Pancreas (tissue), 10 donors: Measurements from ENCODE around the gene RPS26. TPM values are rescaled to one million over a fixed set of nuclear protein-coding genes. Genes with fewer than 3 reads are reported as not detected.

Experiments used
- ATAC-seq, 4 donors: fragments of 200-7000 bp; cut with Tn5 transposase; one replicate each; pipeline versions ENCODE4 v1.8.0 to v1.9.1; 2020; ENCODE audit warnings: mild to moderate bottlenecking in 4 of 4, moderate library complexity in 4 of 4
- DNase-seq, 6 donors: peaks; one replicate each; pipeline ENCODE4 v3.0.0-alpha.2; 2020
- FAIRE-seq: peaks from 2 replicates; lab custom pipeline; 2012; peaks lifted over from hg19 to GRCh38; lab: Jason Lieb, UNC
- H3K27ac ChIP-seq, 4 donors: fragments of 200-600 bp; sonication (generic); 1 replicate in 3 of 4; 2 replicates in 1 of 4; pipeline versions ENCODE4 v1.5.0 to v1.8.0; 2020
- H3K27me3 ChIP-seq, 4 donors: fragments of 200-600 bp; one replicate each; pipeline ENCODE4 v1.8.0; 2021
- H3K36me3 ChIP-seq, 3 donors: fragments of 200-600 bp; sonication (generic) in 1 of 3; one replicate each; pipeline versions ENCODE4 v1.5.0 to v1.8.0; 2020 to 2021
- H3K4me1 ChIP-seq, 3 donors: fragments of 200-600 bp; one replicate each; pipeline ENCODE4 v1.8.0; 2021
- H3K4me3 ChIP-seq, 4 donors: fragments of 200-600 bp; sonication (generic) in 2 of 4; one replicate each; pipeline versions ENCODE4 v1.5.0 to v1.8.0; 2020 to 2021
- H3K9me3 ChIP-seq, 4 donors: fragments of 200-600 bp; one replicate each; pipeline ENCODE4 v1.8.0; 2021
- CTCF ChIP-seq, 4 donors: fragments of 200-600 bp; sonication (generic) in 3 of 4; IDR thresholded peaks; one replicate each; pipeline versions ENCODE4 v1.5.0 to v1.8.0; 2021; ENCODE audit warnings: antibody characterized with exemption in 4 of 4
- WGBS, 2 donors: extraction: QIAGEN DNeasy Blood & Tissue Kit; methylation state at CpG; one replicate each; pipeline ENCODE4 v1.1.7; 2013; 5-methylcytosine and 5-hydroxymethylcytosine counted together
- intact Hi-C, 3 donors: fragments of 100-400 bp; cut with DNase I; formaldehyde crosslinking; loops; one replicate each; pipeline versions ENCODE4 v1.11.1 to v1.14.2; 2022
- polyA plus RNA-seq, 2 donors: library from polyadenylated mRNA; stranded (reverse); fragments of 200-250 nt; gene quantifications; one replicate each; pipeline ENCODE4 v1.2.3, GENCODE V29; 2013
- total RNA-seq, 6 donors: library from RNA; stranded (reverse); fragmentation: NEBNext Ultra II Directional in 4 of 6; extraction: Animal tissue kit (Norgen Biotek cat#: 25700) in 4 of 6; gene quantifications; one replicate each; pipeline versions ENCODE4 v1.2.1 to v1.2.4, GENCODE V29; 2021 to 2023
- donor health status: healthy with polysubstance abuse.
- donor health status: DM: no; HTN: no; CAD: no; lungs with moderate emphysema.
- donor health status: DM: no; HTN: no; CAD: no.
- donor health status: control.
- donor health status: control.
- donor health status: Bipolar disorder and iron deficiency.
- donor health status: DM: yes; HTN: yes; CAD: no.
- donor health status: DM: no; HTN: no; CAD: no.
- donor health status: DM: no; HTN: no; CAD: no.
- donor health status: DM: yes; HTN: yes; CAD: no.

RPS26 gene
- total and polyA plus RNA-seq, 8 donors = 13.8 to 593 (median 32.2) TPM

DNA sequence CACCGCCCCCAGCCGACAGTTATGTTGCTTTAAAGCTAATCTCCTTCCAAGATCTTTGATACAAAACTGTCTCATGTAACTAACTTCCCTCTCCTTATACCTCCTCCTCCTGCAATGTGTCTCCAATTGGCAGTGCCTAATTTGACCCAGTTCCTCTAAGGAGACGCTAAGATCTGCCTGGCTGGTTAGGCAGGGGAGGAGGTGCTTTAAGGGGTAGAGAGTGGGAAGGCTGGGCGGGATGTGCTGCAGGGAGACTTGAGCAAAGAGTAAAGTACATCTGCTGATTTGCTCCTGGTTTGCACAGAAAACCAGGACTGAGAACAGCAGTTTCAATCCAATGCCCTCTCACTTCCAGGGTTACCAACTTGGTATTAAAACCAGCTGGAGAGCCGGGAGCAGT lies 28.2 kb upstream of the RPS26 start:
- 96 to 97% methylated on average over 5 of the region's 5 CpGs for WGBS, 2 donors
- H3K4me3 ChIP-seq = no peak overlapping the region
- ATAC-seq (no peak), FAIRE-seq (no peak), DNase-seq (no peak)
- H3K4me1 ChIP-seq = no peaks in the 10 kb centered on the region
- no peaks in the 10 kb centered on the region for H3K36me3 ChIP-seq
- H3K9me3 ChIP-seq = no peaks in the 10 kb centered on the region
- no peak overlapping the region for H3K27ac ChIP-seq
- H3K27me3 ChIP-seq = no peaks in the 10 kb centered on the region
- intact Hi-C loops = no loop called here
- TF ChIP-seq CTCF (IDR thresholded peaks at IDR 0.05) = no peak

DNA sequence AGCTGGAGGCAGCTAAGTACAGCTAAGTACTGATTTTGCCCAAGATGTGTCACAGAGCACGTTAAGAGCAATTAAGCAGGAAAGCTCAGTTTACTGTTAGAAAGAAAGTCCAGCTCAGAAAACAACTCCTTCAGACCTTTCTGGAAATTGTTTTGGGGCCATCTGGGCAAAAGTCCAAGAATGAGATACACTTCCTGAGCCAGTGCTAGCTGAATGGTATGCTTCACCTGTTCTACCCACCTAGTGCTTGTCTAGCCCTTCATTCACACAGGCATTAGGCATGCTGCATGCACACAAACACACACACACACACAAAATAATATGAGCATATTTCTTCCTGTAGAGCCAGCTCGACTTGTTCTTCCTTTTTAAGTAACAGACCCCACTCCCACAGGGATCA lies 27.5 kb upstream of the RPS26 start:
- Histone ChIP-seq H3K27ac (no peak overlapping the region), H3K4me3 (no peak overlapping the region), H3K9me3 (no peaks in the 10 kb centered on the region), H3K36me3 (no peaks in the 10 kb centered on the region), H3K27me3 (no peaks in the 10 kb centered on the region), H3K4me1 (no peaks in the 10 kb centered on the region)
- ATAC-seq = peak in 1 of 4 donors; percentile 30
- no peak for FAIRE-seq
- intact Hi-C loops = no loop called here
- no peak for DNase-seq
- WGBS, 2 donors = 45 to 55% methylated on average over 2 of the region's 2 CpGs
- no peak for TF ChIP-seq CTCF (IDR thresholded peaks at IDR 0.05)

DNA sequence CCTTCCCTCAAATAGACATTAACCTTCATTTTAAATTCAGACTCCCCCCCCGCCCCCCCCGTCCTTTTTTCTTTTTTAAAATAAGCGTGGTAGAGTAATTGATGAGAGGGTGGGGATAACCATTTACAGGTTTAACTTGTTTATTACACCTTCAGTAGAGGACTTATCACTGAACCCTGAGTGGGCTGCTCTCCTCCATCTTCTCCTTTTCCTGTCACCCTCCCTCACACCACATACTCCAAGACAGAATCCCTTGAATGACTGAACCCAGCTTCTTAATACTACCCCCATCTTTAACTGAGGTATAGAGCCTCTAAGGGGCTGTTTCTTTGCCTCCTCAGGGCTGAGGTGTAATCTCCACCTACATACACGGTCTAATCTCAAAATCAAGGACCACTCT lies 24.5 kb upstream of the RPS26 start:
- H3K27me3 ChIP-seq = no peaks in the 10 kb centered on the region
- no peaks in the 10 kb centered on the region for H3K9me3 ChIP-seq
- TF ChIP-seq CTCF (IDR thresholded peaks at IDR 0.05) = no peak
- H3K4me1 ChIP-seq = no peaks in the 10 kb centered on the region
- intact Hi-C loops = no loop called here
- FAIRE-seq (no peak), DNase-seq (no peak), ATAC-seq (no peak)
- no peak overlapping the region for H3K4me3 ChIP-seq
- H3K36me3 ChIP-seq = no peaks in the 10 kb centered on the region
- 73 to 74% methylated on average over 4 of the region's 4 CpGs for WGBS, 2 donors
- H3K27ac ChIP-seq = no peak overlapping the region

DNA sequence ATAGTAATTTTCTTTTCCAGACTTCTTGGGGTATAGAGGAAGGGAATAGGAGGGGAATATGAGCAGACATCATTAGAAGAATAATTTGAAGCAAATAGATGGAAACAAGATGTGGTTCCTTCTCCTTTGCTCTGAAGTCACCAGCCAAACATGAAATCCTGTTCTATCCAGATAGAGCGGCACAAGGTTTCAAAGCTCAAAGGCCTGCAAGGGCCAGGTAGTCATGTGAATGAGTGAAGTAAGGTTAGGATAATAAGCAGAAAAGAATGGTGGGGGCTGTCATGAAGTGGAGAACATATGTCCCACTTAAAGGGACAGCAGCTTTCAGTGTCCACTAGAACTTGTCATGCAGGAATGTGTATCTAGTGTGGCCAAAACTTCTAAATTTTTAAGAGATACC lies 23.4 kb upstream of the RPS26 start:
- ATAC-seq (no peak), DNase-seq (no peak), FAIRE-seq (no peak)
- Histone ChIP-seq H3K27ac (no peak overlapping the region), H3K27me3 (no peaks in the 10 kb centered on the region), H3K36me3 (no peaks in the 10 kb centered on the region), H3K4me3 (no peak overlapping the region), H3K9me3 (no peaks in the 10 kb centered on the region), H3K4me1 (no peaks in the 10 kb centered on the region)
- 98 to 100% methylated on average over 1 of the region's 1 CpG for WGBS, 2 donors
- intact Hi-C loops = no loop called here
- TF ChIP-seq CTCF (IDR thresholded peaks at IDR 0.05) = no peak

- FAIRE-seq (no peak), DNase-seq (no peak), ATAC-seq (peak in 3 of 4 donors; percentile 62 to 67 (median 63))
- Histone ChIP-seq H3K27me3 (no peaks in the 10 kb centered on the region), H3K27ac (peak within 1 kb of the TSS in 1 of 4 donors; percentile 8), H3K4me3 (no peak within 1 kb of the TSS), H3K4me1 (no peaks in the 10 kb centered on the region), H3K9me3 (no peaks in the 10 kb centered on the region), H3K36me3 (no peaks in the 10 kb centered on the region)
- WGBS, 2 donors = 56 to 59% methylated on average over 10 of the region's 10 CpGs
- intact Hi-C loops = no loop called here
- TF ChIP-seq CTCF (IDR thresholded peaks at IDR 0.05) = no peak
These were observed 21.1 kb upstream of the RPS26 start, which contains the start of gene IKZF4 for GRCh38 chr12:56020423-56021184. IKZF4 (plus strand) TSS chr12:56021043; CDS start chr12:56021494, 451 bp downstream.
